HL-60 (cell line): ENCODE measurements around the gene MACROD1.

Experiments
- DNase-seq, 2 experiments: peaks; one replicate each; pipeline ENCODE4 v3.0.0-alpha.2; 2010 to 2020; ENCODE audit warnings: low read depth in 1 of 2, low spot score in 1 of 2
- H3K27ac ChIP-seq: fragments of 250-450 bp; sonication (Bioruptor Pico); replicated peaks from 2 replicates; pipeline ENCODE4 v1.5.1; 2020; ENCODE audit warnings: mild to moderate bottlenecking, moderate library complexity
- H3K27me3 ChIP-seq: fragments of 250-450 bp; sonication (Bioruptor Pico); 2 replicates; pipeline ENCODE4 v1.5.1; 2021; ENCODE audit warnings: mild to moderate bottlenecking, moderate library complexity; ENCODE audit not compliant: insufficient read depth, poor library complexity, severe bottlenecking
- H3K4me3 ChIP-seq: replicated peaks from 2 replicates; pipeline ENCODE4 v1.5.1; 2011; ENCODE audit warnings: mild to moderate bottlenecking, control low read depth, low read length; ENCODE audit not compliant: insufficient read depth
- CTCF ChIP-seq: IDR thresholded peaks from one replicate; pipeline ENCODE4 v1.5.1; 2011; ENCODE audit warnings: low read length, control low read depth, inconsistent platforms; ENCODE audit not compliant: insufficient read depth
- GABPA ChIP-seq: IDR thresholded peaks from 2 replicates; pipeline ENCODE4 v1.6.1; 2012; ENCODE audit warnings: low read depth
- POLR2AphosphoS5 ChIP-seq: IDR thresholded peaks from 2 replicates; pipeline ENCODE4 v1.6.1; 2012; ENCODE audit warnings: low read depth
- SPI1 ChIP-seq: IDR thresholded peaks from 2 replicates; pipeline ENCODE4 v1.6.1; 2012; ENCODE audit warnings: low read depth, mild to moderate bottlenecking, borderline replicate concordance
- TF ChIP-seq, protein P1 (sequence below): IDR thresholded peaks from 2 replicates; pipeline ENCODE4 v1.6.1; 2012; ENCODE audit warnings: low read depth; ENCODE audit not compliant: insufficient replicate concordance

The MACROD1 gene

GRCh38 chr11:64095949-64096348 is 70.0 kb downstream of the MACROD1 start:
- no peak for DNase-seq
- Histone ChIP-seq H3K4me3 (no peak overlapping the region), H3K27ac (no peak overlapping the region), H3K27me3 (no peaks in the 10 kb centered on the region)
- TF ChIP-seq, protein P1, sequence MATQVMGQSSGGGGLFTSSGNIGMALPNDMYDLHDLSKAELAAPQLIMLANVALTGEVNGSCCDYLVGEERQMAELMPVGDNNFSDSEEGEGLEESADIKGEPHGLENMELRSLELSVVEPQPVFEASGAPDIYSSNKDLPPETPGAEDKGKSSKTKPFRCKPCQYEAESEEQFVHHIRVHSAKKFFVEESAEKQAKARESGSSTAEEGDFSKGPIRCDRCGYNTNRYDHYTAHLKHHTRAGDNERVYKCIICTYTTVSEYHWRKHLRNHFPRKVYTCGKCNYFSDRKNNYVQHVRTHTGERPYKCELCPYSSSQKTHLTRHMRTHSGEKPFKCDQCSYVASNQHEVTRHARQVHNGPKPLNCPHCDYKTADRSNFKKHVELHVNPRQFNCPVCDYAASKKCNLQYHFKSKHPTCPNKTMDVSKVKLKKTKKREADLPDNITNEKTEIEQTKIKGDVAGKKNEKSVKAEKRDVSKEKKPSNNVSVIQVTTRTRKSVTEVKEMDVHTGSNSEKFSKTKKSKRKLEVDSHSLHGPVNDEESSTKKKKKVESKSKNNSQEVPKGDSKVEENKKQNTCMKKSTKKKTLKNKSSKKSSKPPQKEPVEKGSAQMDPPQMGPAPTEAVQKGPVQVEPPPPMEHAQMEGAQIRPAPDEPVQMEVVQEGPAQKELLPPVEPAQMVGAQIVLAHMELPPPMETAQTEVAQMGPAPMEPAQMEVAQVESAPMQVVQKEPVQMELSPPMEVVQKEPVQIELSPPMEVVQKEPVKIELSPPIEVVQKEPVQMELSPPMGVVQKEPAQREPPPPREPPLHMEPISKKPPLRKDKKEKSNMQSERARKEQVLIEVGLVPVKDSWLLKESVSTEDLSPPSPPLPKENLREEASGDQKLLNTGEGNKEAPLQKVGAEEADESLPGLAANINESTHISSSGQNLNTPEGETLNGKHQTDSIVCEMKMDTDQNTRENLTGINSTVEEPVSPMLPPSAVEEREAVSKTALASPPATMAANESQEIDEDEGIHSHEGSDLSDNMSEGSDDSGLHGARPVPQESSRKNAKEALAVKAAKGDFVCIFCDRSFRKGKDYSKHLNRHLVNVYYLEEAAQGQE, result no peak
- TF ChIP-seq CTCF (no peak), POLR2AphosphoS5 (no peak), SPI1 (no peak), GABPA (no peak)

GRCh38 chr11:64095273-64095817 is 70.6 kb downstream of the MACROD1 start:
- Histone ChIP-seq H3K4me3 (no peak overlapping the region), H3K27ac (no peak overlapping the region), H3K27me3 (no peaks in the 10 kb centered on the region)
- DNase-seq, result no peak
- TF ChIP-seq SPI1, result no peak
- TF ChIP-seq, protein P1, result no peak
- no peak for TF ChIP-seq POLR2AphosphoS5
- no peak for TF ChIP-seq GABPA
- no peak for TF ChIP-seq CTCF

GRCh38 chr11:64094463-64095260 is 71.3 kb downstream of the MACROD1 start:
- peak; percentile 66 to 79 for DNase-seq
- Histone ChIP-seq H3K27me3 (no peaks in the 10 kb centered on the region), H3K27ac (peak overlapping the region; percentile 37; the same call in 1 of the 2 replicates), H3K4me3 (no peak overlapping the region)
- TF ChIP-seq POLR2AphosphoS5 (0 out of 2 replicates have a peak, but pooled peaks have one; percentile 22), CTCF (no peak)
- TF ChIP-seq, protein P1, result no peak
